Activated naive CD4-positive, alpha-beta T cell treated with anti-CD3 and anti-CD28 coated beads, Interleukin-2, amount 10 ng/mL, durations not matched to agents 7 days and 5 days (primary cell): Measurements from ENCODE around the gene ABCA5.
A peak's percentile ranks its signal among the peaks of the same experiment; 100 is the strongest.
"Not testable (repeated sequence)": the region's sequence is repeated elsewhere in the genome, so short reads cannot be mapped to it uniquely, and the experiment has no call there.

Experiments
- CTCF ChIA-PET: fragments of 350-600 bp; sonication (Branson Sonifier 250); formaldehyde crosslinking; loops from one replicate; lab custom pipeline; 2021; ENCODE audit warnings: antibody characterized with exemption; lab: Charles Lee
- DNase-seq: peaks from one replicate; pipeline ENCODE4 v3.0.0-alpha.2; 2020
- H3K27ac Mint-ChIP-seq: one replicate; pipeline ENCODE4 v1.8.0; 2021; ENCODE audit warnings: mild to moderate bottlenecking, moderate library complexity, mixed read lengths
- H3K27me3 Mint-ChIP-seq: one replicate; pipeline ENCODE4 v1.8.0; 2021; ENCODE audit warnings: mild to moderate bottlenecking, mixed read lengths
- H3K36me3 Mint-ChIP-seq: one replicate; pipeline ENCODE4 v1.8.0; 2021; ENCODE audit warnings: mixed read lengths
- H3K4me1 Mint-ChIP-seq: one replicate; pipeline ENCODE4 v1.8.0; 2021; ENCODE audit warnings: mixed read lengths
- H3K4me3 Mint-ChIP-seq: one replicate; pipeline ENCODE4 v1.8.0; 2021; ENCODE audit warnings: mild to moderate bottlenecking, moderate library complexity, mixed read lengths
- H3K9me3 Mint-ChIP-seq: one replicate; pipeline ENCODE4 v1.8.0; 2021; ENCODE audit warnings: mixed read lengths

The ABCA5 gene

DNA sequence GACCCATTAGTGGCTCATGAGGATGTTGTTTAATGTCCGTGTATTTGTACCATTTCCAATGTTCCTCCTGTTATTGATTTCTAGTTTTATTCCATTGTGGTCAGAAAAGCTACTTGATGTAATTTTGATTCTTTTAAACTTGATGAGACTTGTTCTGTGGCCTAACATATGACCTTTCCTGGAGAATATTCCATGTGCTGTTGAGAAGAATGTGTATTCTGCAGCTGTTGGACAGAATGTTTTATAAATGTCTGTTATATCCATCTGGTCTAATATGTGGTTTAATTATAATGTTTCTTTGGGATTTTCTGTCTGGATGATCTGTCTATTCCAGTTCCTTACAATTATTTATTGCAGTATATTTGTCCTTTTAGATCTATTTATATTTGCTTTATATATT is 95.4 kb downstream of the ABCA5 start:
- CTCF ChIA-PET: no interaction called here
- H3K4me1 Mint-ChIP-seq: peaks cover 3% of the 10 kb centered on the region
- no peak overlapping the region for H3K4me3 Mint-ChIP-seq
- peaks cover 17% of the 10 kb centered on the region for H3K27me3 Mint-ChIP-seq
- H3K9me3 Mint-ChIP-seq: peaks cover 5% of the 10 kb centered on the region
- H3K36me3 Mint-ChIP-seq: no peaks in the 10 kb centered on the region
- DNase-seq: no peak
- no peak overlapping the region for H3K27ac Mint-ChIP-seq

DNA sequence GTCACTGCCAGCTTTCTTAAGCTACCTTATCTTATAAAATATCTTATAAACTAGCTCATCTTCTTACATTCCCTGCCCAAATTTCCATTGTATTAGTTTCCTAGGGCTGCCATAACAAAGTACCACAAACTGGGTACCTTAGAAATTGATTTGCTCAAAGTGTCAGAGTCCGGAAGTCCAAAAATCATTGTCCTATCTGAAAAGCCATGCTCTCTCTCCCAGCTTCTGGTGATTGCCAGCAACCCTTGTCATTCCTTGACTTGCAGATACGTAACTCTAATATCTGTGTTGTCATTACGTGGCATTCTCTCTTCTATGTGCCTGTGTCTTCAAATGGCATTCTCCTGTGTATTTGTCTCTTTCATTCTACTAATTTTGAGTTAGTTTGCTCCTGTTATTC is 96.0 kb downstream of the ABCA5 start:
- CTCF ChIA-PET: interaction anchor here (0.6 to 0.7 kb wide), 2 partner anchors 21 to 318 kb away, joined by 3 read pairs; no protein-coding TSS in a partner anchor
- DNase-seq: no peak
- peaks cover 3% of the 10 kb centered on the region for H3K4me1 Mint-ChIP-seq
- no peaks in the 10 kb centered on the region for H3K36me3 Mint-ChIP-seq
- H3K27me3 Mint-ChIP-seq: peaks cover 17% of the 10 kb centered on the region
- H3K9me3 Mint-ChIP-seq: peaks cover 5% of the 10 kb centered on the region
- no peak overlapping the region for H3K27ac Mint-ChIP-seq
- H3K4me3 Mint-ChIP-seq: no peak overlapping the region

- CTCF ChIA-PET: no interaction called here
These were observed 98.4 kb downstream of the ABCA5 start, which contains the start of gene ABCA10 for GRCh38 chr17:69228576-69228975. Gene ABCA10 (minus strand): TSS chr17:69228824. CDS start chr17:69225358, 3,466 bp downstream.

GRCh38 chr17:69228018-69228417 is 98.9 kb downstream of the ABCA5 start:
- Mint-ChIP-seq H3K4me3 (no peak overlapping the region), H3K27me3 (peaks cover 2% of the 10 kb centered on the region), H3K4me1 (peaks cover 9% of the 10 kb centered on the region), H3K9me3 (peaks cover 3% of the 10 kb centered on the region), H3K27ac (peak overlapping the region; percentile 50), H3K36me3 (no peaks in the 10 kb centered on the region)
- CTCF ChIA-PET: no interaction called here
- no peak for DNase-seq

More at GRCh38 chr17:69228576-69228975, 98.4 kb downstream of the ABCA5 start, which contains the start of gene ABCA10:
- Mint-ChIP-seq H3K9me3 (peaks cover 5% of the 10 kb centered on the region), H3K27ac (peak within 1 kb of the TSS; percentile 50), H3K4me3 (no peak within 1 kb of the TSS), H3K36me3 (no peaks in the 10 kb centered on the region), H3K4me1 (peaks cover 7% of the 10 kb centered on the region), H3K27me3 (peaks cover 5% of the 10 kb centered on the region)
- no peak for DNase-seq

DNA sequence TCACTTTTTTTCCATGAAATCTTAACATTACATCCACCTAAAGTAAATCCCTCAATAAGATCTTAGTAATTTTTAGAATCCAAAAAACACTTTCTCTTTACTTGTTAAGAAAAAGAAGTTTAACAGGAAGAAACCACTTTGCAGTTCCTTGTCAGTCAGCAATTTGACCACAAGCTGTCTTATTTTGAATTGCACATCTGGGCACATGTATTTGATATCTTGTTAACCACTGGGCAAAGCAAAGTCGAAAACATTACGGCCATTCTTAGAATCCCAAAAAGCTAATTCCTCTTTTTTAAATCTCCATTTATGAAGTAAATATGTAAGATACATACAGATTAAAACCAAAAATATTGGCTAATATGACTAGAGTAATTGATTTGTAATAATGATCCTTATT is 99.4 kb downstream of the ABCA5 start:
- Mint-ChIP-seq H3K27ac (no peak overlapping the region), H3K27me3 (no peaks in the 10 kb centered on the region), H3K9me3 (peaks cover 1% of the 10 kb centered on the region), H3K36me3 (no peaks in the 10 kb centered on the region), H3K4me1 (peaks cover 11% of the 10 kb centered on the region), H3K4me3 (no peak overlapping the region)
- DNase-seq: no peak
- CTCF ChIA-PET: no interaction called here

GRCh38 chr17:69223809-69224208 is 103.1 kb downstream of the ABCA5 start:
- H3K27ac Mint-ChIP-seq: no peak overlapping the region
- no peak overlapping the region for H3K4me3 Mint-ChIP-seq
- CTCF ChIA-PET: no interaction called here
- DNase-seq: no peak
- no peaks in the 10 kb centered on the region for H3K36me3 Mint-ChIP-seq
- peaks cover 11% of the 10 kb centered on the region for H3K4me1 Mint-ChIP-seq
- no peaks in the 10 kb centered on the region for H3K27me3 Mint-ChIP-seq
- no peaks in the 10 kb centered on the region for H3K9me3 Mint-ChIP-seq

DNA sequence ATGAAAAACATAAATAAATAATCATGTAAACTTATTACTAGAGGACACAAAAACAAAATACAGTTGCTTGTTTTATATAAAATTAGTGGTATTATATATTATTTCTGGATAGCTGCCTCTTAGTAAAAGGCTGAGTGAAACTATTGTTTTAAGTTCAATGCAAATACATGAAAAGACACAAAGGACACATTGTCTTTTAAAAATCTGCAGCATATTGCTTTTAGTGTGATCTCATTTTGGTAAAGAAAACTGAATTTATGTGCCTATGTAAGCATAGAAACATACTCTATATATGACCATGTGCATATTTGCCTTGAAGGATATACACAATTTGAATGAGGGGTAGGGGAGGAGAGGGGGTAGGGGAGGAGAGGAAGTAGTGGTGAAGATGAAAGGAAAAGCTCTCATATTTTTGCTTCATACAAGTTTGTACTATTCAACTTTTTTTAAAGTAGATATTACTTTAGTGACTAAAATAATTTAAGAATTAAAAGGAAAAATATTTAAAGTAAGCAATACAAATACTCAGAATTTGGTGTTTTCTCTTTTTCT is 104.2 kb downstream of the ABCA5 start:
- Mint-ChIP-seq H3K4me3 (no peak overlapping the region), H3K4me1 (peaks cover 11% of the 10 kb centered on the region), H3K36me3 (no peaks in the 10 kb centered on the region), H3K27ac (no peak overlapping the region), H3K9me3 (no peaks in the 10 kb centered on the region), H3K27me3 (no peaks in the 10 kb centered on the region)
- CTCF ChIA-PET: no interaction called here
- no peak for DNase-seq

- H3K27ac Mint-ChIP-seq: no peak overlapping the region
- H3K9me3 Mint-ChIP-seq: no peaks in the 10 kb centered on the region
- no peaks in the 10 kb centered on the region for H3K36me3 Mint-ChIP-seq
- H3K27me3 Mint-ChIP-seq: no peaks in the 10 kb centered on the region
- peaks cover 8% of the 10 kb centered on the region for H3K4me1 Mint-ChIP-seq
- no peak overlapping the region for H3K4me3 Mint-ChIP-seq
- no peak for DNase-seq
- CTCF ChIA-PET: no interaction called here
These were observed 106.8 kb downstream of the ABCA5 start for GRCh38 chr17:69220098-69220497.

- no peaks in the 10 kb centered on the region for H3K36me3 Mint-ChIP-seq
- H3K27ac Mint-ChIP-seq: no peak overlapping the region
- no peak overlapping the region for H3K4me3 Mint-ChIP-seq
- H3K4me1 Mint-ChIP-seq: peaks cover 8% of the 10 kb centered on the region
- no peaks in the 10 kb centered on the region for H3K27me3 Mint-ChIP-seq
- no peaks in the 10 kb centered on the region for H3K9me3 Mint-ChIP-seq
- CTCF ChIA-PET: no interaction called here
- DNase-seq: no peak
These were observed 107.9 kb downstream of the ABCA5 start for GRCh38 chr17:69218986-69219385.

DNA sequence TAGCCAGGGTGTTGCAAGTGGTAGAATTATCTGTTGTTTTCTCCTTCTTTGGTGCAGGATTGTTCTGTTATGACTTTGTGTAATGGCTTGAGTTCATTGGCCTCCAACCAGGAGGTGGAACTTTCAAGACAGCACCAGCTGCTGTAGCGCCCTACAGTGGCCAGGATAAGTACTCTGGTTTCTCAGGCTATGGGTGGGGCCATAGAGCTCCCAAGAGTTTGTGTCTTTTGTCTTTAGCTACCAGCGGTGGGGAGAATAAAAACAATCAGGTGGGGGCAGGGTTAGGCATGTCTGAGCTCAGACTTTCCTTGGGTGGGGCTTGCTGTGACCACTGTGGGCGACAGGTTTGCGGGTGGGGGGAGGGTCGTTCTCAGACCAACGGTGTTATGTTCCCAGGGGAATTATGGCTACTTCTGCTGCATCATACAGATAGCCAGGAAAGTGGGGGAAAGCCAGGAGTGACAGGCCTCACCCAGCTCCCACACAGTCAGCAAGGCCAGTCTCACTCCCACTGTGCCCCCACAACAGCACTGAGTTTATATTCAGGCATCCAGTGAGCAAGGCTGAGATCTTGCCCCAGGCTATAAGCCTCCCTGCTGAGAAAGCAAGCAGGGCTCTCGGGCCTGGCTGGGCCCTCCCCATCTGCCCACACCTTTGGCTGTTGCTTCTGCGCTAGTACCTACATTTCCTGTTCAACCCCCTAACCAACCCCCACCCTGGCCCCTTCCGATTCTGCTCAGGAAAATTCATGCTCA is 113.7 kb downstream of the ABCA5 start:
- H3K27me3 Mint-ChIP-seq: no peaks in the 10 kb centered on the region
- no peaks in the 10 kb centered on the region for H3K36me3 Mint-ChIP-seq
- H3K4me1 Mint-ChIP-seq: peaks cover 5% of the 10 kb centered on the region
- H3K9me3 Mint-ChIP-seq: no peaks in the 10 kb centered on the region
- CTCF ChIA-PET: interaction anchor here (0.9 kb wide), 1 partner anchor 437 kb away, joined by 4 read pairs; no protein-coding TSS in a partner anchor
- DNase-seq: no peak
- H3K4me3 Mint-ChIP-seq: no peak overlapping the region
- no peak overlapping the region for H3K27ac Mint-ChIP-seq

DNA sequence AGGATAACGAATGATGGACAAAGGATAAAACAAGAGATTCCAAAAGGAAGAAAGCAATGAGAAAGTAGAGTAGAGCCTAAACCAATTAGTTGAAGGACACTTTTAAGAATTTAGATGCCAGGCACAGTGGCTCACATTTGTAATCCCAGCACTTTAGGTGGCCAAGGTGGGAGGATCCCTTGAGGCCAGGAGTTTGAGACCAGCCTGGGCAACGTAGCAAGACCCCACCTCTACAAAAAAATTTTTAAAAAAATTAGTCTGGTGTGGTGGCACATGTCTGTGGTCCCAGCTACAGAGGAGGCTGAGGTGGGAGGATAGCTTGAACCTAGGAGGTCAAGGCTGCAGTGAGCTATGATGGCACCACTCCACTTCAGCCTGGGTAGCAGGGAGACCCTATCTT is 118.3 kb downstream of the ABCA5 start:
- no peak overlapping the region for H3K27ac Mint-ChIP-seq
- H3K4me1 Mint-ChIP-seq: peaks cover 5% of the 10 kb centered on the region
- DNase-seq: no peak
- no peaks in the 10 kb centered on the region for H3K36me3 Mint-ChIP-seq
- CTCF ChIA-PET: no interaction called here
- no peak overlapping the region for H3K4me3 Mint-ChIP-seq
- no peaks in the 10 kb centered on the region for H3K27me3 Mint-ChIP-seq
- no peaks in the 10 kb centered on the region for H3K9me3 Mint-ChIP-seq

GRCh38 chr17:69207151-69207550 is 119.8 kb downstream of the ABCA5 start:
- DNase-seq: no peak
- Mint-ChIP-seq H3K4me1 (peaks cover 5% of the 10 kb centered on the region), H3K9me3 (no peaks in the 10 kb centered on the region), H3K27me3 (no peaks in the 10 kb centered on the region), H3K4me3 (no peak overlapping the region), H3K27ac (no peak overlapping the region), H3K36me3 (no peaks in the 10 kb centered on the region)
- CTCF ChIA-PET: no interaction called here

- Mint-ChIP-seq H3K9me3 (no peaks in the 10 kb centered on the region), H3K27me3 (no peaks in the 10 kb centered on the region), H3K4me1 (no peaks in the 10 kb centered on the region), H3K27ac (no peak overlapping the region), H3K4me3 (no peak overlapping the region), H3K36me3 (no peaks in the 10 kb centered on the region)
- DNase-seq: no peak
- CTCF ChIA-PET: no interaction called here
These were observed 128.7 kb downstream of the ABCA5 start for GRCh38 chr17:69198238-69198637.

DNA sequence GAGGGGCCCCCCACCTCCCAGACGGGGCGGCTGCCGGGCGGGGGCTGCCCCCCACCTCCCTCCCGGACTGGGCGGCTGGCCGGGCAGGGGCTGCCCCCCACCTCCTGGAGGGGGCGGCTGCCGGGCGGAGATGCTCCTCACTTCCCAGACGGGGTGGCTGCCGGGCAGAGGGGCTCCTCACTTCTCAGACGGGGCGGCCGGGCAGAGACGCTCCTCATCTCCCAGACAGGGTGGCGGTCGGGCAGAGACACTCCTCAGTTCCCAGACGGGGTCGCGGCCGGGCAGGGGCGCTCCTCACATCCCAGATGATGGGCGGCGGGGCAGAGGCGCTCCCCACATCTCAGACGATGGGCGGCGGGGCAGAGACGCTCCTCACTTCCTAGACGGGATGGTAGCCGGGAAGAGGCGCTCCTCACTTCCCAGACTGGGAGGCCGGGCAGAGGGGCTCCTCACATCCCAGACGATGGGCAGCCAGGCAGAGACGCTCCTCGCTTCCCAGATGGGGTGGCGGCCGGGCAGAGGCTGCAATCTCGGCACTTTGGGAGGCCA is 130.8 kb downstream of the ABCA5 start:
- H3K9me3 Mint-ChIP-seq, H3K4me3 Mint-ChIP-seq, DNase-seq, H3K4me1 Mint-ChIP-seq, H3K27ac Mint-ChIP-seq, H3K27me3 Mint-ChIP-seq, H3K36me3 Mint-ChIP-seq, CTCF ChIA-PET: not testable (repeated sequence)
